A673 (cell line): ENCODE data around the gene ADIG. TPM values are rescaled to one million over a fixed set of nuclear protein-coding genes. Genes with fewer than 3 reads are reported as not detected.

Experiments
- BruUV-seq: library from RNA; stranded (reverse); fragments of 400-500 nt; replicated peaks from 2 replicates; lab custom pipeline; 2021; lab: Mats Ljungman, UMichigan
- CTCF ChIA-PET: fragments of 300-600 bp; sonication (Branson Sonifier 250); formaldehyde crosslinking; loops from one replicate; lab custom pipeline; 2022; ENCODE audit warnings: antibody characterized with exemption; lab: Charles Lee
- POLR2A ChIA-PET: fragments of 300-600 bp; sonication (Branson Sonifier 250); formaldehyde crosslinking; loops from one replicate; lab custom pipeline; 2022; ENCODE audit warnings: antibody characterized with exemption; ENCODE audit not compliant: low non-redundant PET; lab: Charles Lee
- DNase-seq: peaks from one replicate; pipeline ENCODE4 v3.0.0-alpha.2; 2015; ENCODE audit warnings: low spot score
- H3K27ac ChIP-seq: fragments of 200-600 bp; sonication (generic); 2 replicates; pipeline ENCODE4 v1.5.1; 2016; ENCODE audit warnings: mixed run types, low read depth, mild to moderate bottlenecking, mixed read lengths, antibody characterized with exemption, low read length; ENCODE audit not compliant: poor library complexity, severe bottlenecking
- H3K27me3 ChIP-seq: fragments of 200-600 bp; sonication (generic); replicated peaks from 2 replicates; pipeline ENCODE4 v1.6.1; 2017; ENCODE audit warnings: mixed run types, low read depth, mild to moderate bottlenecking, mixed read lengths, antibody characterized with exemption, low read length; ENCODE audit not compliant: insufficient read depth, poor library complexity
- H3K36me3 ChIP-seq: fragments of 200-600 bp; sonication (generic); 2 replicates; pipeline ENCODE4 v1.6.1; 2016; ENCODE audit warnings: mixed run types, mild to moderate bottlenecking, mixed read lengths, antibody characterized with exemption, low read length; ENCODE audit not compliant: insufficient read depth, poor library complexity, severe bottlenecking
- H3K4me1 ChIP-seq: fragments of 200-600 bp; sonication (generic); 2 replicates; pipeline ENCODE4 v1.6.1; 2017; ENCODE audit warnings: mixed run types, mild to moderate bottlenecking, mixed read lengths, antibody characterized with exemption, low read length; ENCODE audit not compliant: insufficient read depth, poor library complexity, severe bottlenecking
- H3K4me3 ChIP-seq: fragments of 200-600 bp; sonication (generic); 2 replicates; pipeline ENCODE4 v1.5.1; 2016; ENCODE audit warnings: low read depth, mixed run types, mild to moderate bottlenecking, mixed read lengths, low read length; ENCODE audit not compliant: poor library complexity, severe bottlenecking
- H3K9me3 ChIP-seq: fragments of 200-600 bp; sonication (generic); 2 replicates; pipeline ENCODE4 v1.6.1; 2016; ENCODE audit warnings: mixed run types, low read depth, mild to moderate bottlenecking, mixed read lengths, antibody characterized with exemption, low read length; ENCODE audit not compliant: poor library complexity, severe bottlenecking
- EZH2 ChIP-seq: fragments of 200-600 bp; sonication (generic); IDR thresholded peaks from 2 replicates; pipeline ENCODE4 v1.6.1; 2017; ENCODE audit warnings: borderline replicate concordance, low read depth, mild to moderate bottlenecking, mixed read lengths, antibody characterized with exemption, low read length; ENCODE audit not compliant: poor library complexity, severe bottlenecking
- intact Hi-C: fragments of 100-400 bp; cut with micrococcal nuclease; formaldehyde crosslinking; loops from one replicate; pipeline ENCODE4 v1.10.0; 2022; ENCODE audit not compliant: unreplicated experiment
- total RNA-seq: library from RNA; stranded (reverse); gene quantifications from 2 replicates; pipeline ENCODE4 v1.2.3, GENCODE V29; 2021
- TF ChIP-seq, protein P1 (sequence below): fragments of 300-800, 200-600 bp; sonication (generic); conservative IDR thresholded peaks from 2 replicates; pipeline ENCODE4 v1.5.1; 2017; ENCODE audit warnings: low read depth, mild to moderate bottlenecking, antibody characterized with exemption, low read length, moderate library complexity, mixed read lengths

The ADIG gene
- total RNA-seq, 1 experiment from 2014 or later, result not detected

DNA sequence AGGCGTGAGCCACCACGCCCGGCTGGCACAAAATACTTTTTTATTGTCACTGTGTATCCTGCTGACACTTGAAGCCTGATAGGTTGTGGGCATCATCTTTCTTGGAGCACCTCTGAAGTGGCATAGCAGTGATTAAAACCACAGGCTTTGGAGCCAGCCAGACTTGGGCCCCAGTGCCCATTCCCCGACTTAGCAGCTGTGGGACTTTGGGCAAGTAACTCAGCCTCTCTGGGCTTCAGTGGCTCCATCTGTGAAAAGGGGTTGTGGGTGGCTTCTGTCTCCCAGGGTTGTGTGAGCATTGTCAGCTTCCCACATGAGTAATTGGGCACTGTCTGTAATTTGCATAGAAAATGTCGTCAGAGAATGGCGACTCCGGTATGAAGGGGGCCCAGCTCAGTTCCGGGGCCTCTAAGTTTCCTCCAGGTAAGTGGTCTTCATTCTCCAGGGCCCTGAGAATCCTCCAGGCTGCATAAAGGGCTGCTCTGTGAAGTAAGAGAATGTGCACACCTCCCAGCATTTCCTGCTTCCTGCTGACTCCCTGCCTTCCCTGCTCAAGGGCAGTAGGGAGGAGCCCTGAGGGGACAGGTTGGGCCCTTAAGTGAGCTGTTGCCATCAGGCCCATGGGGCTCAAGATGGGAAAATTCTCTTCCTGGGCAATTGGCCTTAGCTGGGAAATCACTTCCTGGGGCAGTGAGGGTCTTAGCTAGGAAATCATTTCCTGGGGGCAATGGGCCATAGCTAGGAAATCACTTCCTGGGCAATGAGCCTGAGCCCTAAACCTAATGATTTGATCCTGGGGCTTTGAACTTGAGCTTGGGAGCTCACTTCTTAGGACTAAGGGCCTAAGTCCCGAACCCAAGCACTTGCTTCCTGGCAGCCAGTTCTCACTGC, 47.8 kb downstream of the ADIG start:
- Histone ChIP-seq H3K27ac (no peak overlapping the region), H3K36me3 (no peaks in the 10 kb centered on the region), H3K27me3 (no peaks in the 10 kb centered on the region), H3K9me3 (no peaks in the 10 kb centered on the region), H3K4me3 (no peak overlapping the region), H3K4me1 (no peaks in the 10 kb centered on the region)
- intact Hi-C loops, result no loop called here
- TF ChIP-seq EZH2, result no peak
- TF ChIP-seq, protein P1, sequence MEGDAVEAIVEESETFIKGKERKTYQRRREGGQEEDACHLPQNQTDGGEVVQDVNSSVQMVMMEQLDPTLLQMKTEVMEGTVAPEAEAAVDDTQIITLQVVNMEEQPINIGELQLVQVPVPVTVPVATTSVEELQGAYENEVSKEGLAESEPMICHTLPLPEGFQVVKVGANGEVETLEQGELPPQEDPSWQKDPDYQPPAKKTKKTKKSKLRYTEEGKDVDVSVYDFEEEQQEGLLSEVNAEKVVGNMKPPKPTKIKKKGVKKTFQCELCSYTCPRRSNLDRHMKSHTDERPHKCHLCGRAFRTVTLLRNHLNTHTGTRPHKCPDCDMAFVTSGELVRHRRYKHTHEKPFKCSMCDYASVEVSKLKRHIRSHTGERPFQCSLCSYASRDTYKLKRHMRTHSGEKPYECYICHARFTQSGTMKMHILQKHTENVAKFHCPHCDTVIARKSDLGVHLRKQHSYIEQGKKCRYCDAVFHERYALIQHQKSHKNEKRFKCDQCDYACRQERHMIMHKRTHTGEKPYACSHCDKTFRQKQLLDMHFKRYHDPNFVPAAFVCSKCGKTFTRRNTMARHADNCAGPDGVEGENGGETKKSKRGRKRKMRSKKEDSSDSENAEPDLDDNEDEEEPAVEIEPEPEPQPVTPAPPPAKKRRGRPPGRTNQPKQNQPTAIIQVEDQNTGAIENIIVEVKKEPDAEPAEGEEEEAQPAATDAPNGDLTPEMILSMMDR, result no peak
- BruUV-seq, result no TSS peak
- no peak for DNase-seq
- POLR2A ChIA-PET, result no interaction called here
- CTCF ChIA-PET, result interaction anchor here (0.6 kb wide), 2 partner anchors 30 to 399 kb away, joined by 3 read pairs; no protein-coding TSS in a partner anchor

DNA sequence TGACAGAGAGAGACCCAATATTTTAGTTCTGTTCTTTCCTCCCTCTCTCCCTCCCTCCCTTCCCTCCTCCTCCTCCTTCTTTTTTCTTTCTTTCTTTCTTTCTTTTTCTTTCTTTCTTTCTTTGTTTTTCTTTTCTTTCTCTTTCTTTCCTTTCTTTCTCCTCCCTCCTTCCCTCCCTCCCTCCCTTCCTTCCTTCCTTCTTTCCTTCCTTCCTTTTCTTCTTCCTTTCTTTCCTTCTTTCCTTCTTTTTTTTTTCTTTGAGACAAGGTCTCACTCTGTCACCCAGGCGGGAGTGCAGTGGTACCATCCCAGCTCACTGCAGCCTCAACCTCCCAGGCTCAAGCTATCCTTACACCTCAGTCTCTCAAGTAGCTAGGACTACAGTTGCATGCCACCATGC, 49.0 kb downstream of the ADIG start:
- Histone ChIP-seq H3K27ac (no peak overlapping the region), H3K9me3 (no peaks in the 10 kb centered on the region), H3K4me3 (no peak overlapping the region), H3K36me3 (no peaks in the 10 kb centered on the region), H3K4me1 (no peaks in the 10 kb centered on the region), H3K27me3 (no peaks in the 10 kb centered on the region)
- no peak for DNase-seq
- no peak for TF ChIP-seq EZH2
- POLR2A ChIA-PET, result no interaction called here
- CTCF ChIA-PET, result no interaction called here
- intact Hi-C loops, result no loop called here
- BruUV-seq, result no TSS peak

DNA sequence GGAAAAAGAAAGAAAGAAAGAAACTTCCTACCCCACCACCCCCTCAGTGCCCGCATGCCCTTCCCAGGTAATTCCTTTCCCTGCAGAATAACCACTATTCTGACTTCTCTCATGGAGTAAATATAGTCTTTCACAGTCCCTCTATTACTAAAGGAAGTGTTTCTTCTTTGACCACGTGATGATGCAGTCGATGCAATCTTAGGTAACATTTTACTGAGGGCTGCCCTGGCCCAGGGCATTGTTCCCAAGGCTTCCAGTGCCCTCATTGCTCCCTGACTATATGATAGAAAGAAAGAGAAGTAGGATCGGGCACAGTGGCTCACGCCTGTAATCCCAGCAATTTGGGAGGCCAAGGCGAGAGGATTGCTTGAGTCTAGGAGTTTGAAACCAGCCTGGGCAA, 49.7 kb downstream of the ADIG start:
- Histone ChIP-seq H3K27ac (no peak overlapping the region), H3K9me3 (no peaks in the 10 kb centered on the region), H3K4me1 (no peaks in the 10 kb centered on the region), H3K27me3 (no peaks in the 10 kb centered on the region), H3K36me3 (no peaks in the 10 kb centered on the region), H3K4me3 (no peak overlapping the region)
- ChIA-PET POLR2A (no interaction called here), CTCF (no interaction called here)
- BruUV-seq, result no TSS peak
- intact Hi-C loops, result no loop called here
- TF ChIP-seq, protein P1, result no peak
- no peak for TF ChIP-seq EZH2
- DNase-seq, result no peak
